ENCODE results near the gene STAMBPL1.

DNA sequence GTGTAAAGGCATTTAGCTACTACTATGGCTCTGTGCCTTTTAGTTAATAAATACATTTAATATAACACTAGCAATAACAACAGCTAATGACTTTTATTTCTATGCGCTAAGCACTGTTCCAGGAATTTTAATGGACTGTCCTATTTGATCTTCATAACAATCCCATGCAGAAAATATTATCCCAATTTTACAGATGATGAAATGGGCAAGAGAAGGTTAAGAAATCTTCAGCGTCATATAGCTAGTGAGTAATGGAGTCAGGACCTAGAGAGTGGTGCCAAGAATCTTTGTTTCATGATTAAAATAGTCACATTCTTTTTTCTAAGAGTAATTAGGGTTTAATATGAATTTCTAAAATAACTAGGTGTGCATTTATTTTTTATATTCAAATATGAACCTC lies 40.2 kb downstream of the STAMBPL1 start:
- TF ChIP-seq, protein P1, sequence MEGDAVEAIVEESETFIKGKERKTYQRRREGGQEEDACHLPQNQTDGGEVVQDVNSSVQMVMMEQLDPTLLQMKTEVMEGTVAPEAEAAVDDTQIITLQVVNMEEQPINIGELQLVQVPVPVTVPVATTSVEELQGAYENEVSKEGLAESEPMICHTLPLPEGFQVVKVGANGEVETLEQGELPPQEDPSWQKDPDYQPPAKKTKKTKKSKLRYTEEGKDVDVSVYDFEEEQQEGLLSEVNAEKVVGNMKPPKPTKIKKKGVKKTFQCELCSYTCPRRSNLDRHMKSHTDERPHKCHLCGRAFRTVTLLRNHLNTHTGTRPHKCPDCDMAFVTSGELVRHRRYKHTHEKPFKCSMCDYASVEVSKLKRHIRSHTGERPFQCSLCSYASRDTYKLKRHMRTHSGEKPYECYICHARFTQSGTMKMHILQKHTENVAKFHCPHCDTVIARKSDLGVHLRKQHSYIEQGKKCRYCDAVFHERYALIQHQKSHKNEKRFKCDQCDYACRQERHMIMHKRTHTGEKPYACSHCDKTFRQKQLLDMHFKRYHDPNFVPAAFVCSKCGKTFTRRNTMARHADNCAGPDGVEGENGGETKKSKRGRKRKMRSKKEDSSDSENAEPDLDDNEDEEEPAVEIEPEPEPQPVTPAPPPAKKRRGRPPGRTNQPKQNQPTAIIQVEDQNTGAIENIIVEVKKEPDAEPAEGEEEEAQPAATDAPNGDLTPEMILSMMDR (IDR thresholded peaks at IDR 0.05), result no peak
- TF ChIP-seq POLR2A (IDR thresholded peaks at IDR 0.05), result no peak

All from heart left ventricle (tissue), 13 donors.